Testis (tissue), 2 donors: ENCODE measurements around the gene SRSF6.

Experiments used
- POLR2A ChIP-seq: fragments of 450-650 bp; IDR thresholded peaks from one replicate; pipeline ENCODE4 v1.6.1; 2017; ENCODE audit warnings: antibody characterized with exemption, mild to moderate bottlenecking, moderate library complexity
- TF ChIP-seq, protein P1 (sequence below), 3 experiments: fragments of 450-650 bp in 2 of 3; fragments of 200-600 bp in 1 of 3; sonication (generic) in 1 of 3; IDR thresholded peaks; one replicate each; pipeline ENCODE4 v1.5.1; 2016 to 2019; ENCODE audit warnings: antibody characterized with exemption in 3 of 3, mild to moderate bottlenecking in 2 of 3, moderate library complexity in 1 of 3

DNA sequence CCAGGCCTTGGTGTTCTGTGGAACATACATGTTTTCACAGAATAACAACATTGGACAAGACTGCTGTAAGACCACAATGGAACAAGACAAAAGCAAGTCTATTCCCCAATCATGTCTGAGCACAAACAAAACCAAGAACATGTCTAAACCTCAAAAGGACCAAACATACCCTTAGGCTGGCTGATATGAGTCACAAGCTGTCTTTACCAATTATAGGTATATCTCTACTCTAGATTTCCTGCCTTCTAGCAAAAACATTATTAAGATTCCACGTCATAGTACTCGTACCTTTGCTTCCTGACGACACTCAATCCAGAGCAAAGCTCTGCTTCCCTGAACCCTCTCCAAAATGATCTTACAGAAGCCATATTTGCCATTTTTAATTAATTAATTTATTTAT lies 34.4 kb downstream of the SRSF6 start:
- TF ChIP-seq, protein P1, sequence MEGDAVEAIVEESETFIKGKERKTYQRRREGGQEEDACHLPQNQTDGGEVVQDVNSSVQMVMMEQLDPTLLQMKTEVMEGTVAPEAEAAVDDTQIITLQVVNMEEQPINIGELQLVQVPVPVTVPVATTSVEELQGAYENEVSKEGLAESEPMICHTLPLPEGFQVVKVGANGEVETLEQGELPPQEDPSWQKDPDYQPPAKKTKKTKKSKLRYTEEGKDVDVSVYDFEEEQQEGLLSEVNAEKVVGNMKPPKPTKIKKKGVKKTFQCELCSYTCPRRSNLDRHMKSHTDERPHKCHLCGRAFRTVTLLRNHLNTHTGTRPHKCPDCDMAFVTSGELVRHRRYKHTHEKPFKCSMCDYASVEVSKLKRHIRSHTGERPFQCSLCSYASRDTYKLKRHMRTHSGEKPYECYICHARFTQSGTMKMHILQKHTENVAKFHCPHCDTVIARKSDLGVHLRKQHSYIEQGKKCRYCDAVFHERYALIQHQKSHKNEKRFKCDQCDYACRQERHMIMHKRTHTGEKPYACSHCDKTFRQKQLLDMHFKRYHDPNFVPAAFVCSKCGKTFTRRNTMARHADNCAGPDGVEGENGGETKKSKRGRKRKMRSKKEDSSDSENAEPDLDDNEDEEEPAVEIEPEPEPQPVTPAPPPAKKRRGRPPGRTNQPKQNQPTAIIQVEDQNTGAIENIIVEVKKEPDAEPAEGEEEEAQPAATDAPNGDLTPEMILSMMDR (IDR thresholded peaks at IDR 0.05) = no peak
- TF ChIP-seq POLR2A = no peak
